GM19240 (cell line): ENCODE results near the gene MORC1.

Source experiments
- DNase-seq: peaks from one replicate; pipeline ENCODE4 v3.0.0; 2011; ENCODE audit warnings: low spot score; ENCODE audit not compliant: insufficient read length

MORC1 gene

GRCh38 chr3:108940568-108941263, 177.2 kb downstream of the MORC1 start:
- DNase-seq = no peak

- no peak for DNase-seq
Measured at GRCh38 chr3:108940166-108940565, 177.8 kb downstream of the MORC1 start.

- no peak for DNase-seq
Measured at GRCh38 chr3:108936924-108937689, 180.8 kb downstream of the MORC1 start.

- no peak for DNase-seq
Measured at GRCh38 chr3:108931035-108931434, 186.9 kb downstream of the MORC1 start.

GRCh38 chr3:108918866-108919265, 199.1 kb downstream of the MORC1 start:
- no peak for DNase-seq

GRCh38 chr3:108914774-108915641, 202.9 kb downstream of the MORC1 start:
- peak; percentile 29 for DNase-seq

- DNase-seq = no peak
Measured at GRCh38 chr3:108909799-108910198, 208.1 kb downstream of the MORC1 start.
